GM18498 (cell line): ENCODE measurements around the gene TCEA2.

ENCODE experiments used
- ATAC-seq: cut with Tn5 transposase; IDR thresholded peaks from one replicate; pipeline ENCODE4 v1.9.1; 2021; ENCODE audit warnings: mild to moderate bottlenecking, moderate library complexity; ENCODE audit not compliant: unreplicated experiment

Gene TCEA2

DNA sequence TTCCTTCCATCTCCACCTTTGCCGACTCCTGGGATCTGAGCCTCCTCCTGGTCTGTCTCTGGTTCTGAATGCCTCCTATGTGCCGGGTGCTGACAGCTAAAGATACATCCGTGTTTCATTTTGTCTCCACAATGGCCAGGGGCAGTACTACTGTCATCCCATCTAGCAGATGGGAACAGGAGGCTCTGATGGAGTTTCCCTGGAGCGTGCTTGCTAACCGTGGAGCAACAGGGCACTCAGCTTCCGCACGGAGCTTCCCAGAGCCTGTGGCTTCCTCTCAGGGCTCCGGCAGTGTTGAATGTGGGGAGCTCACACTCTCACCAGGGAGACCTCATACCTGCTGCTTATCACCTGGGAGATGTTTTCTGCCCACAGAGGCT lies 56.3 kb downstream of the TCEA2 start:
- no peak for ATAC-seq

DNA sequence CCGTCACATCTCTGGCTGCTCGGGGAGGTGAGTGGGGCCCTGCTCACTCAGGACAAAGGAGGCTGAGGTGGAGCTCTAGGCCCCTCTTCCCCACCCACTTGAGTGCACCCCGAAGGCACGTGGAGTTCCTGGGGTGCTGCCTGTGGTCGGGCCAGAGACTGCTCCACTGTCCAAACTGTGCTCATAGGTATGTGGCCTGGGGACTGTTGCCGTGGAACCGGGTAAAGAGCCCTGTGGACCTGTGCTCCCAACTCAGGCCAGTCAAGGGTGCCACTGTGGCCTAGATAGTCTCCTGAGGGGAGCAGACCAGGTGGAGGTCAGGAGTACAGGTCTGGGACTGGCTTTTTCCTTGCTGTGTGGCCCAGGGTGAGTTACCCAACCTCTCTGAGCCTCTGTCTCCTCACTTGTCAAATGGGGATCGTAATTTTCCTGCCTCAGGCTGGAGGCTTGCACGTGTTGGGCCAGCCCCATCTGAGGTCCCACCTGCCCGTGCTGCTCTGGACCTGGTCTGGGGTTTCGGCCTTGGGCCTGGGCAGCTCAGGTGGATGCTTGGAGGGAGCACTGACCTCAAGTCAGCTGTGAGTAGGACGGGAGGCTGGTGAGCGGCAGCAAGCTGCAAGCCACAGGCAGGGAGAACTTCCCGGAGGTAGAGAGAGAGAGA lies 56.8 kb downstream of the TCEA2 start:
- no peak for ATAC-seq

DNA sequence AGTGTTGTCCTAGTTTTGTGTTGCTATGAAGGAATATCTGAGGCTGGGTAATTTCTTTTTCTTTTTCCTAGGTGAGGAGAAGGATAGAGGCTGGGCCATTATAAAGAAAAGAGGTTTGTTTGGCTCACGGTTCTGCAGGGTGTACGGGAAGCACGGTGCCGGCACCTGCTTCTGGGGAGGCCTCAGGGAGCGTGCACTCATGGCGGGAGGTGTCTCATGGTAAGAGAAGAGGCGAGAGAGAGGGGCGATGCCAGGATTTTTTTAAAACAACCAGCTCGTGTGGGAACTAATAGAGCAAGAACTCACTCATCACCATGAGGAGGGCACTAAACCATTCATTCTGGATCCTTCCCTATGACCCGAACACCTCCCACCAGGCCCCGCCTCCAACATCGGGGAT lies 58.6 kb downstream of the TCEA2 start:
- no peak for ATAC-seq
